Sigmoid colon (tissue), 4 donors: ENCODE data around the gene ZFAND2B.

Experiments used
- EP300 ChIP-seq, 4 donors: sonication (generic); formaldehyde crosslinking; IDR thresholded peaks; one replicate each; pipeline ENCODE4 v1.6.1; 2017; ENCODE audit warnings: antibody characterized with exemption in 4 of 4
- POLR2A ChIP-seq, 2 donors: fragments of 450-650 bp; IDR thresholded peaks; one replicate each; pipeline ENCODE4 v1.6.1; 2016; ENCODE audit warnings: antibody characterized with exemption in 2 of 2, mild to moderate bottlenecking in 2 of 2, moderate library complexity in 2 of 2
- POLR2AphosphoS5 ChIP-seq, 4 donors: sonication (generic); formaldehyde crosslinking; IDR thresholded peaks; one replicate each; pipeline ENCODE4 v1.6.1; 2017; ENCODE audit warnings: antibody characterized with exemption in 4 of 4
- TF ChIP-seq, protein P1 (sequence below), 4 experiments: fragments of 450-650 bp in 3 of 4; fragments of 200-600 bp in 1 of 4; IDR thresholded peaks; one replicate each; pipeline ENCODE4 v1.5.1; 2016 to 2019; ENCODE audit warnings: antibody characterized with exemption in 4 of 4, mild to moderate bottlenecking in 3 of 4, moderate library complexity in 2 of 4

DNA sequence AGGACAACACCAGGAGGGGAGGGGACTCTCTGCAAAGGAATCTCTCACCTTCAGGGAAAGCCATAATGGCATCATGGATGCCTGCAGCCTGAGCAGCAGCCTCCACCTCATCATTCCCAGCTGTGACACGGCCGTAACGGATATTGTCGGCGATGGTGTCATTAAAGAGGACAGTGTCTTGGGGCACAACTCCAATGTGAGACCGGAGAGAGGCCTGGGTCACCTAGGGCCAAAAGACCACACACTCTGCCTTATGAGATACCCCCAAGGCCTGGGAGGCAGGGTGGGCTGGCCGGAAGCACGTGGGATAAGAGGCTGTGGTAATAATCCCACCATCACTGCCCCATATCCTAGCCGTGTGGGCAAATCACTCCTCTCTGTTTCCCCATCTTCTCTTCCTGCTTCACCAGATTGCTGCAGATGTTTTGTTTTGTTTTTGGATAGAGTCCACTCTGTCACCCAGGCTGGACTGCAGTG lies 4.3 kb downstream of the ZFAND2B start:
- TF ChIP-seq, protein P1, sequence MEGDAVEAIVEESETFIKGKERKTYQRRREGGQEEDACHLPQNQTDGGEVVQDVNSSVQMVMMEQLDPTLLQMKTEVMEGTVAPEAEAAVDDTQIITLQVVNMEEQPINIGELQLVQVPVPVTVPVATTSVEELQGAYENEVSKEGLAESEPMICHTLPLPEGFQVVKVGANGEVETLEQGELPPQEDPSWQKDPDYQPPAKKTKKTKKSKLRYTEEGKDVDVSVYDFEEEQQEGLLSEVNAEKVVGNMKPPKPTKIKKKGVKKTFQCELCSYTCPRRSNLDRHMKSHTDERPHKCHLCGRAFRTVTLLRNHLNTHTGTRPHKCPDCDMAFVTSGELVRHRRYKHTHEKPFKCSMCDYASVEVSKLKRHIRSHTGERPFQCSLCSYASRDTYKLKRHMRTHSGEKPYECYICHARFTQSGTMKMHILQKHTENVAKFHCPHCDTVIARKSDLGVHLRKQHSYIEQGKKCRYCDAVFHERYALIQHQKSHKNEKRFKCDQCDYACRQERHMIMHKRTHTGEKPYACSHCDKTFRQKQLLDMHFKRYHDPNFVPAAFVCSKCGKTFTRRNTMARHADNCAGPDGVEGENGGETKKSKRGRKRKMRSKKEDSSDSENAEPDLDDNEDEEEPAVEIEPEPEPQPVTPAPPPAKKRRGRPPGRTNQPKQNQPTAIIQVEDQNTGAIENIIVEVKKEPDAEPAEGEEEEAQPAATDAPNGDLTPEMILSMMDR (IDR thresholded peaks at IDR 0.05) = no peak
- TF ChIP-seq POLR2A (IDR thresholded peaks at IDR 0.05) = no peak
- no peak for TF ChIP-seq EP300 (IDR thresholded peaks at IDR 0.05)
- TF ChIP-seq POLR2AphosphoS5 (IDR thresholded peaks at IDR 0.05) = no peak
